Activated naive CD4-positive, alpha-beta T cell treated with anti-CD3 and anti-CD28 coated beads for 36 hours (primary cell): ENCODE data around the gene ITPR2. TPM values are rescaled to one million over a fixed set of nuclear protein-coding genes. Genes with fewer than 3 reads are reported as not detected.

Experiments
- CTCF ChIA-PET: fragments of 350-600 bp; sonication (Branson Sonifier 250); formaldehyde crosslinking; loops from one replicate; lab custom pipeline; 2021; ENCODE audit warnings: antibody characterized with exemption; lab: Charles Lee
- DNase-seq: peaks from one replicate; pipeline ENCODE4 v3.0.0-alpha.2; 2020
- H3K27ac Mint-ChIP-seq: one replicate; pipeline ENCODE4 v1.8.0; 2021; ENCODE audit warnings: mild to moderate bottlenecking, mixed read lengths
- H3K27me3 Mint-ChIP-seq: one replicate; pipeline ENCODE4 v1.8.0; 2021; ENCODE audit warnings: low read depth, mixed read lengths
- H3K36me3 Mint-ChIP-seq: one replicate; pipeline ENCODE4 v1.8.0; 2021; ENCODE audit warnings: low read depth, mixed read lengths
- H3K4me1 Mint-ChIP-seq: one replicate; pipeline ENCODE4 v1.8.0; 2021; ENCODE audit warnings: low read depth, mixed read lengths
- H3K4me3 Mint-ChIP-seq: one replicate; pipeline ENCODE4 v1.8.0; 2021; ENCODE audit warnings: mild to moderate bottlenecking, moderate library complexity, mixed read lengths
- H3K9me3 Mint-ChIP-seq: one replicate; pipeline ENCODE4 v1.8.0; 2021; ENCODE audit warnings: mixed read lengths
- intact Hi-C: fragments of 100-400 bp; cut with micrococcal nuclease; formaldehyde crosslinking; loops from one replicate; pipeline ENCODE4 v1.15.1; 2023
- total RNA-seq, 2 experiments: library from RNA; stranded (reverse); gene quantifications; one replicate each; pipeline ENCODE4 v1.2.3, GENCODE V29; 2021

ITPR2 gene
- total RNA-seq, 2 experiments from 2014 or later, result 24.4 to 24.5 TPM

DNA sequence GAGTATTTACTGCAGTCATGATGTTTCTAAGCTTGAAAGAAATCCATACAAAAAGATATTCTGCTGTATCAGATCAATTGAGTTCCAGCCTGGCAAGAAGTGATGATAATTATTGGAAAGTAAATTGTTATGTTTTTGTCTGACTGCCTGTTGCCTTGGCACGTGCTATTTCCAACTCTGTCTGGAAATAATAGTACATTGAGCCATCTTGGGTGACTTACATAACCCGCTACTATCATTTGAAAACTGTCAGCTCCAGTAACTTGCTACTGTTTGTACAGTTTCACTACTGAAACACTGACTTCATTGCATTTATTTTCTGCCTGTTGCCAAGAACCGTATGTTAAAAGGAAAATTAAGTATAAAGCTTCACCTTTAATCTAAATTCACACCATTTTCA, 318.6 kb downstream of the ITPR2 start:
- no peak for DNase-seq
- CTCF ChIA-PET, result interaction anchor here (2.8 kb wide), 1 partner anchor 11 kb away, joined by 8 read pairs; no protein-coding TSS in a partner anchor
- Mint-ChIP-seq H3K27ac (no peak overlapping the region), H3K36me3 (peaks cover 8% of the 10 kb centered on the region), H3K27me3 (no peaks in the 10 kb centered on the region), H3K4me1 (no peaks in the 10 kb centered on the region), H3K4me3 (no peak overlapping the region), H3K9me3 (peaks cover 4% of the 10 kb centered on the region)
- intact Hi-C loops, result no loop called here

DNA sequence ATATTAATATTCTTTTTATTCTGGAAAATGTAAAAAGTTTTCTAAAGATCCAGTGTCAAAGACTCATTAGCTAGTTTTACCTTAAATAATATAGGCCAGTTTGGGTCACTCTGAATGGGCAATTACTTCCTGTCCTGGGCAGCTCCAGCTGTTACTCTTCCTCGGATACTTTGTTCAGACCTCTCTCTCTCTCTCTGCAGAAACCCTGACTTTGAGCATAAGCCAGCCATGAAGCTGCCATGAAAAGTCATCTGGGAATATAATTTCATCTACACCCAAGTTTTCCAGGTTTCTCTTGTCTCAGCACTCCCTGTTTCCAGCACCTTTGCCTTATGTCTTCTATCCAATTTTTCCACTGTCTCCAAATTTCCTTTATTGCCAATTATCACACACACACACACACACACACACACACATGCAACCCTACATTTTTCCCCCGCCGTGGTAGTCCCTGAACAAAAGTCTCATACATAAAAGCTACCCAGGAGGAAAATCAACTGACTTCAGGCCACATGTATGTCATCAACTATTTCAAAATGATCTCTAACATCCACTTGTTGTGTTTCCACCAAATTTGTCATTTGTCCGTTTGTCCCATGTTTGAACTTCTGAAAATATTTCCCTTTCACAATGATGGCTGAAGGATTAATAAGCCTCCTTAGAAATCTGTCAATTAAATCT, 319.5 kb downstream of the ITPR2 start:
- intact Hi-C loops, result no loop called here
- Mint-ChIP-seq H3K4me3 (no peak overlapping the region), H3K36me3 (peaks cover 10% of the 10 kb centered on the region), H3K27me3 (no peaks in the 10 kb centered on the region), H3K4me1 (no peaks in the 10 kb centered on the region), H3K27ac (no peak overlapping the region), H3K9me3 (peaks cover 4% of the 10 kb centered on the region)
- CTCF ChIA-PET, result interaction anchor here (0.7 to 2.8 kb wide), 2 partner anchors 12 to 174 kb away, joined by 3 to 8 read pairs; no protein-coding TSS in a partner anchor
- no peak for DNase-seq

DNA sequence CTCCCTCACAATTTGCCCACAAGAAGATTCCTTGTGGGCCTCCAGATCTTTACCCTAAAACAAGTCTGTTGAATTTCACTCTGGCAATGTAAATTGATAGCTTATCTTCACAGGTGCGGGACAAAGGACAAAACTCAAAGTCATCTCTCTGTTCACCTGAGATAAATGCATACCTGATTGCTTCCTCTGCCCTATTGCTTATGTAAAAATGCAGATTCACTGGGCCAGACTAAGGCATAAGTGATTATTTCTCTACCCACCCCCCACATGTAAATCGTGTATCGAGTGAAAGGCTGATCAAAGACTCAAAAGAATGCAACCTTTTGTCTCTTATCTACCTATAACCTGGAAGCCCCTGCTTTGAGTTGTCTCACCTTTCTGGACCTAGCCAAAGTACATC, 320.8 kb downstream of the ITPR2 start:
- H3K27ac Mint-ChIP-seq, result no peak overlapping the region
- H3K4me3 Mint-ChIP-seq, result no peak overlapping the region
- CTCF ChIA-PET, result interaction anchor here (1.4 kb wide), 1 partner anchor 9 kb away, joined by 3 read pairs; no protein-coding TSS in a partner anchor
- H3K4me1 Mint-ChIP-seq, result no peaks in the 10 kb centered on the region
- H3K36me3 Mint-ChIP-seq, result peaks cover 7% of the 10 kb centered on the region
- intact Hi-C loops, result no loop called here
- no peaks in the 10 kb centered on the region for H3K9me3 Mint-ChIP-seq
- H3K27me3 Mint-ChIP-seq, result no peaks in the 10 kb centered on the region
- no peak for DNase-seq

DNA sequence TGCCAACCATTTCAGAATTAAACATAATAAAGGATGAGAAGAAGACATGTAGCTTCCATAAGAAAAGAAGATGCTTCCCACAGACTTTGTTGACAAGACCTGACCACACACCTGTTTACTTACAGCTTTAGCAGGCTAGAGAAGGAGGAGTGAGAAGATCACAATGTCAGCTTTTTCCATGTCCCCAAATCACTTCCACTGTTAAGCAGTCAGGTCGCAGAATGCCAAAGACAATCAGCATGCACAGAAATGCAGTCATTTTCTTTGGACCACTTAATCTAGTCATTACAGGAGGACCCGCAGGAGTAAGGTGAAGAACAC, 322.7 kb downstream of the ITPR2 start:
- no peaks in the 10 kb centered on the region for H3K27me3 Mint-ChIP-seq
- CTCF ChIA-PET, result no interaction called here
- no peaks in the 10 kb centered on the region for H3K4me1 Mint-ChIP-seq
- no peaks in the 10 kb centered on the region for H3K9me3 Mint-ChIP-seq
- peaks cover 7% of the 10 kb centered on the region for H3K36me3 Mint-ChIP-seq
- H3K4me3 Mint-ChIP-seq, result no peak overlapping the region
- intact Hi-C loops, result no loop called here
- DNase-seq, result no peak
- H3K27ac Mint-ChIP-seq, result no peak overlapping the region

DNA sequence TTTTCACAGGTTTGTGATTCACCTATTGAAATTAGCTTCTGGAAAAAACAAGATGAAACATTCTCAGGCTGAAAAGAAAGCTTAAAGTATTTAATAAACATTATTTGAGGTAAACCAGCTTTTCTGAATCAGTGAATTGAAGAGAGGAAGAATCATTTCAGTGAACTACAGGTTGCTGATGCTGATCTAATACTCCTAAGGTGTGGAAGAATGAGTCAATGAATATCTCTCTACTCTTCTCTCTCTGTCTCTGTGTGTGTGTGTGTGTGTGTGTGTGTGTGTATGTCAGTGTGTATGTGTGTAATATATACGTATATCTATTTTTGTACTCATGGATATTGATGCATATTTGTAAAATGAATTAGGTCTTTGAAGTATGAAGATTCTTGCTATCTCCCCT, 325.4 kb downstream of the ITPR2 start:
- CTCF ChIA-PET, result interaction anchor here (0.6 kb wide), 1 partner anchor 1350 kb away, joined by 3 read pairs; no protein-coding TSS in a partner anchor
- Mint-ChIP-seq H3K27me3 (no peaks in the 10 kb centered on the region), H3K4me1 (no peaks in the 10 kb centered on the region), H3K9me3 (no peaks in the 10 kb centered on the region), H3K27ac (no peak overlapping the region), H3K36me3 (peaks cover 2% of the 10 kb centered on the region), H3K4me3 (no peak overlapping the region)
- intact Hi-C loops, result no loop called here
- no peak for DNase-seq

DNA sequence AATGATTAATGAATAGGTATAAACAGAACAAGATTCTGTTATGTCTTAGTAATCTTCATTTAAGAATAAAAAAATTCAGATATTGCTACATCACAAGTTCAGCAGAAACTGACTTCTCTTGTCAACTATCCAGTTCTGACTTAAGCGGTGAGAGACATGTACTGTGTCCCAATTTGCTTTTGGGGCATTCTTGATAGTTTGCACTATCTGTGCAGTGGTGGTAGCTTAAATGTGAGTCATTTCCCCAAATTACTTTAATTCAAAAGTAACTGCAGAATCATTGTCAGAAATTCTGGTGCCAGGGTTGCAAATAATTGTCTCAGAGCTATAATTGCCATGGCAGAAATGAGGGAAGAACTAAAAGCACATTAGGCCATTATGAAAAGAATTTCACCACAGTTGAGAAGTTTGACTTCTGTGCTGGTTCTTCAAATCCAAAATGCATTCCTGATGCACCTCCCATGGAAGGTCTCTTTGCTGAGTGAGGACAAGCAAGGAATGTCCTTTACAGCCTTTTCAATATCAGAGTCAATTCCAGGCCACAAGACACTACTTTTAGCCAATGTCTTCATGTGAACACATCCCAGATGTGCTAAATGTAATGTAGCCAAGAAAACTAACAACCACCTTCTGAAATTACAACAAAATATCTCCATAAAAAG, 332.9 kb downstream of the ITPR2 start:
- peaks cover 3% of the 10 kb centered on the region for H3K36me3 Mint-ChIP-seq
- CTCF ChIA-PET, result no interaction called here
- no peaks in the 10 kb centered on the region for H3K27me3 Mint-ChIP-seq
- H3K4me1 Mint-ChIP-seq, result no peaks in the 10 kb centered on the region
- no peak overlapping the region for H3K4me3 Mint-ChIP-seq
- H3K27ac Mint-ChIP-seq, result no peak overlapping the region
- no peaks in the 10 kb centered on the region for H3K9me3 Mint-ChIP-seq
- intact Hi-C loops, result no loop called here
- DNase-seq, result no peak

DNA sequence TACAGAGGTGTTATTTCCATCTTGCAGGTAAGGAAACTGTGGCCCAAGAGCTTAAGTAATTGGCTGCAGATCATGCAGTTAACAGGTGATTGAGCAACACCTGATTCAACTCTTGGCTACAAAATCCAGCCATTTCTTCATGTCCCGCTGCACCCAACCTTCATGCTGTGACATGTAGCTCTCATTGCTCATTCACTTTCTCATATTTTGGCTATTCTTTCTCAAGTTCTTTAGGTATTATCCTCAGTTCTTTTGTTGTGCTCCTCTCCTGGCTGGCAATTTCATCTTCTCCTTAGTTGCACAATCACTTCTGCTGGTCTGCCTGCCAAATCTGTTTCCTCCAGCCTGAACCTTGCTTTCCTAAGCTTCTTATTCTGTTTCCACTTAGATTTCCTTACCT, 336.8 kb downstream of the ITPR2 start:
- no peaks in the 10 kb centered on the region for H3K4me1 Mint-ChIP-seq
- CTCF ChIA-PET, result no interaction called here
- no peaks in the 10 kb centered on the region for H3K27me3 Mint-ChIP-seq
- H3K9me3 Mint-ChIP-seq, result no peaks in the 10 kb centered on the region
- H3K27ac Mint-ChIP-seq, result no peak overlapping the region
- intact Hi-C loops, result no loop called here
- peaks cover 16% of the 10 kb centered on the region for H3K36me3 Mint-ChIP-seq
- no peak for DNase-seq
- no peak overlapping the region for H3K4me3 Mint-ChIP-seq

DNA sequence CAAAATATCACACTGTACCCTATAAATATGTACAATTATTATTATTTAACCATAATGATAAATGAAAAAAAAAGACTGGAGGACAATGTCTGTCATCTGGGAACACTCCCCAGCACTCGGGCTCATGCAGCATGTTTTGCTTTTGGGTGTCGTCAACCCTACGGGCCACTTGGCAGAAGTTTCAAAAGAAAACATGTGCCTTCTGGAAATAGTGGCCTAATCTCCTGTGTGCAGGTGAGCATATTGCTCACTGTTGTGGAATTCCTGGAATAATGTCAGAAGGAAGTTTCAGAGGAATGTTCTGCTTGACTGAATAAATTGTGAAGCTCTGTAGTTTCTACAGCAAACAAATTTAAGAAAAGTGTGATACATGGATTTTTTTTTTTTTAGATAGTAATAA, 339.3 kb downstream of the ITPR2 start:
- no peak for DNase-seq
- Mint-ChIP-seq H3K9me3 (no peaks in the 10 kb centered on the region), H3K4me1 (no peaks in the 10 kb centered on the region), H3K27ac (no peak overlapping the region), H3K36me3 (peaks cover 22% of the 10 kb centered on the region), H3K4me3 (no peak overlapping the region), H3K27me3 (no peaks in the 10 kb centered on the region)
- CTCF ChIA-PET, result no interaction called here
- intact Hi-C loops, result no loop called here

DNA sequence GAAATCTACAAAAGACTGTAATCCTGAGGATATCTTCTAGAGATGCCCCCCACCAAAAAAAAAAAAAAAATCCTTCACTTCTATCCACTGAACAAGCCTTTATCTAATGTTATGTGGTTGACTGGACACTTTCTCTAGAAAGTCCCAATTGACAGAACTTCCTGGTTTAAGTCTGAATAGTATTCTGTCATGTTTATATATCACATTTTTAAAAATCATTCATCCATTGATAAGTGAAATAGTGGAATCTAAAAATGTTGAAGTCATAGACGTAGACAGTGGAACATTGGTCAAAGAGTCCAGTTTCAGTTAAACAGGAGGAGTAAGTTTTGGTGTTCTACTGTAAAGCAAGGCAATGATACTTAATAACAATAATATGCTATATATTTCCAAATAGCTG, 340.6 kb downstream of the ITPR2 start:
- DNase-seq, result no peak
- CTCF ChIA-PET, result no interaction called here
- Mint-ChIP-seq H3K27me3 (no peaks in the 10 kb centered on the region), H3K9me3 (no peaks in the 10 kb centered on the region), H3K4me3 (no peak overlapping the region), H3K4me1 (no peaks in the 10 kb centered on the region), H3K27ac (no peak overlapping the region), H3K36me3 (peaks cover 21% of the 10 kb centered on the region)
- intact Hi-C loops, result no loop called here

DNA sequence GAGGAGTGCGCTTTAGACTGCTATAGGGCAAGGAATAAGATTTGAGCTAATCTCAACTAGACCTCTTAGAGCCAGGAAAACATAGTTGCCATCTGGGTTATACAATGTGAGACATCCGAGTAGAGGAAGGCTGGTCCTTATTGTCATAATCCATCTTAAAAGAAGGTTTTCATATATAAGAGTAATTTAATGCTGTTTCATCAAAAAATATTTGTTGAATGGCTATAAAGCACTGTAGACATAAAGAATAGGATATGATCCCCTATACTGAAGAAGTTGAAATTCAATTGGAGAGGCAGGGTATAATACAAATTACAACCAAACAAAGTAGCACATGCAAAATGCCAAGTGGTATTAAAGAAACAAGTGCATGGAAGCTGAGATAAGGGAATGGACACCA, 343.1 kb downstream of the ITPR2 start:
- peaks cover 33% of the 10 kb centered on the region for H3K36me3 Mint-ChIP-seq
- CTCF ChIA-PET, result no interaction called here
- DNase-seq, result no peak
- intact Hi-C loops, result no loop called here
- no peaks in the 10 kb centered on the region for H3K27me3 Mint-ChIP-seq
- no peaks in the 10 kb centered on the region for H3K9me3 Mint-ChIP-seq
- H3K4me1 Mint-ChIP-seq, result no peaks in the 10 kb centered on the region
- no peak overlapping the region for H3K27ac Mint-ChIP-seq
- H3K4me3 Mint-ChIP-seq, result no peak overlapping the region

DNA sequence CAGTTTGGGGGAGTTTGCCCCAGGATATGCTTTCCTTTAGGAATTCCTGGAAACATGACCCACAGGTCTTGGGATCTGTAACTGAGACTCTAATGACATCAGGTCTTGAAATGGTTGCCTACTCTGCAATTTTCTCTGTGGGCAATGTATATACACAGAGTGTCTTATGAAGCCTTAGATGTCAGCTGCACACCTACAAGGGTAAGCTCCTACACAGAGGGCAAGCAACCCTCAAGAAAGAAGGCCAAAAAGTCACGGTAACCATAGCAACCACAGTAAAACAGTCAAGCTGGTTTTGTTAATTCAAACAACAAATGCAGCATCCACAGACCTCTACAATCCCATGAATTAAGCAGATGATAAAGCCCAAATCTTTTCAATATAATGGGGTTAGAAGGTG, 344.6 kb downstream of the ITPR2 start:
- Mint-ChIP-seq H3K27ac (no peak overlapping the region), H3K27me3 (no peaks in the 10 kb centered on the region), H3K4me1 (no peaks in the 10 kb centered on the region), H3K9me3 (no peaks in the 10 kb centered on the region), H3K36me3 (peaks cover 40% of the 10 kb centered on the region), H3K4me3 (no peak overlapping the region)
- no peak for DNase-seq
- intact Hi-C loops, result no loop called here
- CTCF ChIA-PET, result no interaction called here

DNA sequence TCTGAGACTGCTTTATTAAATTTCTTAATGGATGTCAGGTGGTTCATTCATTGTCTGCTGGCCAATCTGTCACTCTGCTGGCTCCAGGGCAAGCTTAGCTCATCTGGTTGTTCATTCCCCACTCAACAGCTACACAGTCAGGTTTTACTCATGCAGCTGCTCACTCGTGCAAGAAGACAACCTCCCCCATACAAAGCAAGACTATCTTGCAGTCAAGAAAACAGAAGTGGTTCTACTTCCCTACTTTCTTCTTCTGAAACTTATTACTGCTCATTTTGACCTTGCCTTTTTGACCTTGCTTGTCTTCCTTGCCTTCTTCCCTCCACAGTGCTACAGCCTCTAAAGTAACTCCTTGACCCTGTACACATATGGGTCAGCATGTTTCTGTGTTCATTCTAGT, 359.7 kb downstream of the ITPR2 start:
- peaks cover 12% of the 10 kb centered on the region for H3K4me1 Mint-ChIP-seq
- no peaks in the 10 kb centered on the region for H3K9me3 Mint-ChIP-seq
- H3K4me3 Mint-ChIP-seq, result no peak overlapping the region
- intact Hi-C loops, result loop anchor here (5.0 kb wide), 2 partner anchors 156 to 359 kb away; partner anchors contain the start of gene ITPR2
- CTCF ChIA-PET, result no interaction called here
- peaks cover 26% of the 10 kb centered on the region for H3K36me3 Mint-ChIP-seq
- no peak for DNase-seq
- H3K27me3 Mint-ChIP-seq, result no peaks in the 10 kb centered on the region
- H3K27ac Mint-ChIP-seq, result no peak overlapping the region

DNA sequence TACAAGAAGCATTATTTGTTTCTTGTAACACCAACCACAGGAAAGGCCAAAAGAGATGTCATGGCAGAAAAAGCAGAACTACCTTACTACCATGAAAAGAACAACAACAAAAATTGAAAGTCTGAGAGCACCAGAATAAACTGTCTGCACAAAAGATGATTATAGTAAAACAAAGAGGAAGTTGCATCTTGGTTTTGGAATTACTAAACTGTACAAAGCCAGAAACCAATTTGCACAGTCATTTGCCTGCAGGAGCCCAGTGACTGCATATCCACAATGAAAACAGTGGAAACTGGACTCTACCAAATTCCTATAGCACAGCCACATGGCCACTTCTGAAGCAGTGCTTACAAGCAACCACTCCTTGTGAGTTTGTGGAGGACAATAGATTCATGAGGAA, 361.4 kb downstream of the ITPR2 start:
- no peaks in the 10 kb centered on the region for H3K27me3 Mint-ChIP-seq
- CTCF ChIA-PET, result no interaction called here
- H3K4me3 Mint-ChIP-seq, result no peak overlapping the region
- peak overlapping the region; percentile 33 for H3K27ac Mint-ChIP-seq
- H3K9me3 Mint-ChIP-seq, result no peaks in the 10 kb centered on the region
- intact Hi-C loops, result loop anchor here (1.0 to 5.0 kb wide), 5 partner anchors 154 to 374 kb away; partner anchors contain the start of gene ITPR2
- DNase-seq, result peak; percentile 39
- H3K36me3 Mint-ChIP-seq, result peaks cover 22% of the 10 kb centered on the region
- peaks cover 12% of the 10 kb centered on the region for H3K4me1 Mint-ChIP-seq
